HFFc6 (cell line): Measurements from ENCODE around the gene PHACTR1. TPM values are rescaled to one million over a fixed set of nuclear protein-coding genes. Genes with fewer than 3 reads are reported as not detected.

Source experiments
- DNase-seq: peaks from one replicate; pipeline ENCODE4 v3.0.0-alpha.2; 2018
- H3K27ac Mint-ChIP-seq: 2 replicates; pipeline ENCODE4 v1.8.0; 2020; ENCODE audit warnings: mild to moderate bottlenecking, mixed read lengths
- H3K27me3 Mint-ChIP-seq: 2 replicates; pipeline ENCODE4 v1.8.0; 2021; ENCODE audit warnings: mild to moderate bottlenecking, moderate library complexity, mixed read lengths; ENCODE audit not compliant: insufficient read depth
- H3K36me3 Mint-ChIP-seq: 2 replicates; pipeline ENCODE4 v1.8.0; 2021; ENCODE audit warnings: low read depth, mixed read lengths
- H3K4me1 Mint-ChIP-seq: 2 replicates; pipeline ENCODE4 v1.8.0; 2020; ENCODE audit warnings: low read depth, mixed read lengths
- H3K4me3 Mint-ChIP-seq: 2 replicates; pipeline ENCODE4 v1.8.0; 2020; ENCODE audit warnings: mild to moderate bottlenecking, moderate library complexity, mixed read lengths
- H3K9me3 Mint-ChIP-seq: 2 replicates; pipeline ENCODE4 v1.8.0; 2020; ENCODE audit warnings: mild to moderate bottlenecking, mixed read lengths
- total RNA-seq, 6 experiments: library from RNA; stranded (reverse); fragmentation: NEBNext Ultra II Directional; extraction: Animal tissue kit (Norgen Biotek cat#: 25700); gene quantifications; 2 replicates in 1 of 6; 3 replicates in 5 of 6; pipeline ENCODE4 v1.2.3, GENCODE V29; 2021
- TF ChIP-seq, protein P1 (sequence below): fragments of 200-600 bp; sonication (generic); IDR thresholded peaks from 2 replicates; pipeline ENCODE4 v1.5.0; 2021; ENCODE audit warnings: antibody characterized with exemption, mild to moderate bottlenecking

Gene PHACTR1
- total RNA-seq, 6 experiments from 2014 or later: 2.5 to 4.7 (median 3.9) TPM

- Mint-ChIP-seq H3K36me3 (peaks cover 24% of the 10 kb centered on the region), H3K9me3 (peaks cover 10% of the 10 kb centered on the region; the same call in 1 of the 2 replicates), H3K4me1 (peaks cover 21% of the 10 kb centered on the region), H3K27ac (no peak overlapping the region), H3K4me3 (no peak overlapping the region), H3K27me3 (peaks cover 4% of the 10 kb centered on the region)
- no peak for DNase-seq
- TF ChIP-seq, protein P1, sequence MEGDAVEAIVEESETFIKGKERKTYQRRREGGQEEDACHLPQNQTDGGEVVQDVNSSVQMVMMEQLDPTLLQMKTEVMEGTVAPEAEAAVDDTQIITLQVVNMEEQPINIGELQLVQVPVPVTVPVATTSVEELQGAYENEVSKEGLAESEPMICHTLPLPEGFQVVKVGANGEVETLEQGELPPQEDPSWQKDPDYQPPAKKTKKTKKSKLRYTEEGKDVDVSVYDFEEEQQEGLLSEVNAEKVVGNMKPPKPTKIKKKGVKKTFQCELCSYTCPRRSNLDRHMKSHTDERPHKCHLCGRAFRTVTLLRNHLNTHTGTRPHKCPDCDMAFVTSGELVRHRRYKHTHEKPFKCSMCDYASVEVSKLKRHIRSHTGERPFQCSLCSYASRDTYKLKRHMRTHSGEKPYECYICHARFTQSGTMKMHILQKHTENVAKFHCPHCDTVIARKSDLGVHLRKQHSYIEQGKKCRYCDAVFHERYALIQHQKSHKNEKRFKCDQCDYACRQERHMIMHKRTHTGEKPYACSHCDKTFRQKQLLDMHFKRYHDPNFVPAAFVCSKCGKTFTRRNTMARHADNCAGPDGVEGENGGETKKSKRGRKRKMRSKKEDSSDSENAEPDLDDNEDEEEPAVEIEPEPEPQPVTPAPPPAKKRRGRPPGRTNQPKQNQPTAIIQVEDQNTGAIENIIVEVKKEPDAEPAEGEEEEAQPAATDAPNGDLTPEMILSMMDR: no peak
These were observed 566.8 kb downstream of the PHACTR1 start for GRCh38 chr6:13283331-13283730.

DNA sequence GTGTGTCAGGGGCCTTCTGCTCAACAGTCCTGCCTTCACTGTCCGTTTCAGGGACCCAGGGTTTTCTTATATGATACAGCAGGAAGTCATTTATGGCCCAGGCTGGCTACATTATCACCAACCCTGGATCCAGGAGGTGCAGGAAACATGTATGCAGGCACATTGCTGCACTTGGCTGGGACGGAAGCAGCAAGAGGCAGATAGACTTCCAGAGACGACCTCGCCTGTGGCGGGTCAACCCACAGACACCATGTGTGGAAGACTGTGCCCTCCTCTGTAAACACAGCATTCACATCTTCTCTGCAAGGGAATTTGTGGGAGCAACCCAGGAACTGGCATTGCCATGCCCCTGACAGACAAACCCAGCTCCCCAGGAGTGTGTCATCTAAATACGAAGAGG is 568.1 kb downstream of the PHACTR1 start:
- Mint-ChIP-seq H3K27me3 (peaks cover 4% of the 10 kb centered on the region), H3K36me3 (peaks cover 31% of the 10 kb centered on the region), H3K4me1 (peaks cover 8% of the 10 kb centered on the region), H3K27ac (no peak overlapping the region), H3K4me3 (no peak overlapping the region), H3K9me3 (peaks cover 10% of the 10 kb centered on the region; the same call in 1 of the 2 replicates)
- DNase-seq: no peak
- TF ChIP-seq, protein P1: no peak

DNA sequence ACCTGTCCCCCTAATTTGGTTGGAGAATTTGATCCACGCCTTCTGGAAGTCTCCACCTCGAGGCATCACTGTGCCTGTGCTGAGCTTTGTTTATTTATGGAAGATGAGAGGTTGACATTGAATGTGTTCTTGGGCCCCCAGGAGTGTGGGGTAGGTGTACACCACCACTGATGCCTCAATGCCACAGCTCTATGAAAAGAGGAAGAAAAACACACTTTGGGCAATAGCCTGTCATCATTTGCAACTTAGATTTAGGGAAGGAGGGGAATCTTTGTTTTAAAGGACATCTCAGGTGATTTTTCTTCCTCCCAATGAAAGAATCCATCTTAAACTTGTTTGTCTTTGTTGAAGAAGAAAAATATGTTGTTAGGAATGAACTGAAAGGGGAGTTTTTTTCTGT is 569.1 kb downstream of the PHACTR1 start:
- H3K36me3 Mint-ChIP-seq: peaks cover 39% of the 10 kb centered on the region
- H3K9me3 Mint-ChIP-seq: peaks cover 10% of the 10 kb centered on the region; the same call in 1 of the 2 replicates
- no peaks in the 10 kb centered on the region for H3K4me1 Mint-ChIP-seq
- no peak overlapping the region for H3K27ac Mint-ChIP-seq
- DNase-seq: no peak
- TF ChIP-seq, protein P1: no peak
- peaks cover 4% of the 10 kb centered on the region; the same call in 1 of the 2 replicates for H3K27me3 Mint-ChIP-seq
- H3K4me3 Mint-ChIP-seq: no peak overlapping the region

- H3K9me3 Mint-ChIP-seq: peaks cover 10% of the 10 kb centered on the region; the same call in 1 of the 2 replicates
- no peak overlapping the region for H3K4me3 Mint-ChIP-seq
- peaks cover 4% of the 10 kb centered on the region; the same call in 1 of the 2 replicates for H3K27me3 Mint-ChIP-seq
- no peak overlapping the region for H3K27ac Mint-ChIP-seq
- peaks cover 39% of the 10 kb centered on the region for H3K36me3 Mint-ChIP-seq
- no peaks in the 10 kb centered on the region for H3K4me1 Mint-ChIP-seq
- no peak for DNase-seq
- TF ChIP-seq, protein P1: no peak
These were observed 569.6 kb downstream of the PHACTR1 start for GRCh38 chr6:13286181-13286580.

- peaks cover 4% of the 10 kb centered on the region for H3K27me3 Mint-ChIP-seq
- no peaks in the 10 kb centered on the region for H3K4me1 Mint-ChIP-seq
- TF ChIP-seq, protein P1: no peak
- H3K9me3 Mint-ChIP-seq: peaks cover 10% of the 10 kb centered on the region; the same call in 1 of the 2 replicates
- no peak for DNase-seq
- H3K27ac Mint-ChIP-seq: no peak overlapping the region
- H3K36me3 Mint-ChIP-seq: peaks cover 39% of the 10 kb centered on the region
- H3K4me3 Mint-ChIP-seq: no peak overlapping the region
These were observed 570.5 kb downstream of the PHACTR1 start for GRCh38 chr6:13287104-13287503.
